Stimulated activated CD4-positive, alpha-beta T cell treated with anti-CD3 and anti-CD28 coated beads, Interleukin-2, amount 100 ng/mL, for 24 hours (primary cell): ENCODE measurements around the gene STAT6.
"Not testable (repeated sequence)": the region's sequence is repeated elsewhere in the genome, so short reads cannot be mapped to it uniquely, and the experiment has no call there.

Source experiments
- DNase-seq, 2 donors: peaks; one replicate each; pipeline ENCODE4 v3.0.0-alpha.2; 2020

The STAT6 gene

GRCh38 chr12:57085999-57086492 is 25.1 kb downstream of the STAT6 start:
- peak; percentile 54 to 56 for DNase-seq

- DNase-seq, result no peak
Measured at GRCh38 chr12:57080855-57081254, 30.3 kb downstream of the STAT6 start.

DNA sequence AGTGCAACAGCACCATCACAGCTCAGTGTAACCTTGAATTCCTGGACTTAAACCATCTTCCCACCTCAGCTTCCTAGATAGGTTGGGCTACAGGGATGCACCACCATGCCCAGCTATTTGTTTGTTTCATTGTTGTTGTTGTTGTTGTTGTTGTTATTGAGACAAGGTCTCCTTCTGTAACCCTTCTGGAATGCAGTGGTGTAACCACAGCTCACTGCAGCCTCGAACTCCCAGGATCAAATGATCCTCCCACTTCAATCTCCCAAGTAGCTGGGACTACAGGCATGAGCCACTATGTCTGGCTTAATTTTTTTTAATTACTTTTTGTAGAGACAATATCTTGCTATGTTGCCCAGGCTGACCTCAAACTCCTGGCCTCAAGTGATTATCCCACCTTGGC is 31.3 kb downstream of the STAT6 start:
- DNase-seq, result no peak

GRCh38 chr12:57078519-57079404 is 32.4 kb downstream of the STAT6 start, which contains the start of gene NEMP1:
NEMP1 (minus strand) TSS chr12:57078791; CDS start chr12:57078745, 46 bp downstream.
- DNase-seq, result peak; percentile 89 to 94

GRCh38 chr12:57073566-57074450 is 37.4 kb downstream of the STAT6 start:
- not testable (repeated sequence) for DNase-seq

DNA sequence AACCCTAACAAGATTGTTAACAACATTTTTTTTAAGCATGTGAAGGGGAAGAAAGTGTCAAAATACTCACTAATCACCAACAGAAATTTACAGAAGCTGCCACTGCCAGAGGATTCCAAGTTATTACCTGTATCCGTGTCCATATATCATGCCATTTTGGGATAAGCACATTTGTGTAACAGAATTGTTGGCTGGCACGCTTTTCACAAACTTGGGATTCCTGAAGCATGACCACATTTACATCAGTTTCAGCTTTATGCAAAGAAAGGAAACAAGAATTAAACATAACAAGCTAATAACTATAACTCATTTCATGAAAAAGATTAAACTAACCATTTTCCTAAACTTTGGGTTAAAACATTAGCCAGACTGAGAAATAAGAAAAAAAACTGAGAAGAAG is 38.5 kb downstream of the STAT6 start:
- no peak for DNase-seq

DNA sequence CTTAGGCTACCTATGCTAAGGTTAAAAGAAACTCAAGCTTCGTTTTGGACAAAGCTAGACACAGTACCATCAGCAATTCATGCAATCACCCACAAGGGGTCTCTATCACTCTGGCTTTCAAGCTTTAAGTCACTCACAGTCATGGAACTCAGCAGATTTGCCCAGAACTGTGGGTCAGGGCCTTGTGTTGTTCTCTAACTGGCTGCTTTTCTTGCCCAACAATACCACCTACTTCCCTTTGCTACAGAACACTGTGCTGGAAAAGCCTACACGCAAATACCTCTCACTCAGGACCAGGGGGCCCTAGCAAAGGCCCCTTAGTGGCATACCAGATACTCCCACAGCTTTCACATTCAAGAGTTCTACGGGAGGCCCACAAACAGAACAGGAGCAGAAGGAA is 41.6 kb downstream of the STAT6 start:
- DNase-seq, result peak; percentile 44 to 64

DNA sequence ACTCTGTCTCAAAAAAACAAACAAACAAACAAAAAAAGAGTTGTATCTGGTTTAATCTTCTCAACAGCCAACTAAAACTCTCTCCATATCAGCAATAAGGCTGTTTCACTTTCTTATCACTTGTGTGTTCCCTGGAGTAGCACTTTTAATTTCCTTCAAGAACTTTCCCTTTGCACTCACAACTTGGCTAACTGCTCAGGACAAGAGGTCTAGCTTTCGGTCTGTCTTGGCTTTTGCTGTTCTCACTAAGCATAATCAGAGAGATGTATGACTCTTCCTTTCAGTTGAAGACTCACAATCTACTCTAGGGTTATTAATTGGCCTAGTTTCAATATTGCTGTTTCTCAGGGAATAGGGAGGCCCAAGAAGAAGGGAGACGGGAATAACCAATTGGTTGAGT is 44.9 kb downstream of the STAT6 start:
- DNase-seq, result no peak

- DNase-seq, result peak; percentile 28 to 64
Measured at GRCh38 chr12:57063991-57064685, 47.0 kb downstream of the STAT6 start.

- no peak for DNase-seq
Measured at GRCh38 chr12:57058454-57058853, 52.7 kb downstream of the STAT6 start.

DNA sequence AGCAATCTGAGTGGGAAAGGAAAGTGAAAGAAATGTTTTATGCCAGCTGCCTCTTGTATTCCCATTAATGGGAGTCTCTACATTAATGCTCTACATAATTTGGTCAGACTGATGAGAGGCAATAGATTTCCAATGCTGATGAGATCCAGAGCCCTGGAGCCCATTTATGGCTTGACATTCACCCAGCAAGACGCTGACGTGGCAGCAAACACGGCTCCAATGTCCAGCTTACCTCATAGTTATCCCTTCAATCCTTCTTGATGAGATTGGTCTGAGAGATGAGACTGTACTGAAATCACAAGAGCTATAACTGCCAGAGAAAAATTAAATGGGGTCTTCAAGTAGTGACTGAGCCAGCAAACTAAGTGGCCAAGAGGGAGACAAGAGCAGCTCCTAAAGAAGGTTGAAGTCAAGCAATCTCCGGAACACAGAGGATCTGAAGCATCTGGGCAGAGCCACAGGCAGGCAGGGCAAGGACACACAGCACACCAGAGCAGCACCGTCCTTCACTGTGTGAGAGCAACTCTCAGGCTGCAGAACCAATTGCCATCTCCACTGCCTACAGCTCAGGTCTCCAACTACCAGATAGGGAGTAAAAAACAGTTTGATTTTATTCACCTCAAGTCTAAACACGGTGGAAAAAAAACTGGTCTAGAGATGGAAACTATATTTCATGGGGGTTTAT is 54.0 kb downstream of the STAT6 start:
- DNase-seq, result no peak

GRCh38 chr12:57055824-57056223 is 55.3 kb downstream of the STAT6 start:
- no peak for DNase-seq

DNA sequence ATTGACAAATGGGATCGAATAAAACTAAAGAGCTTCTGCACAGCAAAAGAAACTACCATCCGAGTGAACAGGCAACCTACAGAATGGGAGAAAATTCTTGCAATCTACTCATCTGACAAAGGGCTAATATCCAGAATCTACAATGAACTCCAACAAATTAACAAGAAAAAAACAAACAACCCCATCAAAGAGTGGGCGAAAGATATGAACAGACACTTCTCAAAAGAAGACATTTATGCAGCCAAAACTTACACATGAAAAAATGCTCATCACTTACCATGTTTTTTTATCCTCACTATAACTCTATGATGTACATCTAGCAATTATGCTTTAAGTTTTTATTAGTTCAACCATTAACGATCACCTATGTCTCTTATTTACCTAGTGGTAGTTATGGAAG is 57.3 kb downstream of the STAT6 start:
- not testable (repeated sequence) for DNase-seq

GRCh38 chr12:57053146-57053545 is 58.0 kb downstream of the STAT6 start:
- not testable (repeated sequence) for DNase-seq

GRCh38 chr12:57051011-57051410 is 60.2 kb downstream of the STAT6 start:
- DNase-seq, result no peak

DNA sequence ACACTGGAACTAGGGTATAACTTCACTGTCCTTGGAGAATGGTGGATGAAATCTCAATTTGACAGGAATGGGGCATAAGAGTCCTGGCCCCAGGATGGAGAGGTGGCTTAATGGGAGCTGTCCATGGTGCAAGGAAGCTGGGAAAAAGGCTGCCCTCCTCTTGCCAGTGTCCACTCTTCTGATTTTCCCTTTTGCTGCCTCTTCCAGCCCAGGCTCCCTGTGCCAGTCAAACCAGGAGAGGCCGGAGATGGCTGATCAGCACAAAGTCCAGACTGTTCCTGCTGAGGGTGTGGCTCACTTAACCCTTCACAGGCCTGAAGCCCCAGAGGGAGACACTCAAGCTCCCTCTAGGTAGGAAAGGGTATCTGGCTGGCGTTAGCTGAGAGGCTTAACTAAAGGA is 61.3 kb downstream of the STAT6 start, which contains the start of gene MYO1A:
TSS of gene MYO1A (minus strand) at position 240 of the 400 bp plus-strand sequence. CDS start 1,806 bp downstream, outside the sequence.
- DNase-seq, result no peak

DNA sequence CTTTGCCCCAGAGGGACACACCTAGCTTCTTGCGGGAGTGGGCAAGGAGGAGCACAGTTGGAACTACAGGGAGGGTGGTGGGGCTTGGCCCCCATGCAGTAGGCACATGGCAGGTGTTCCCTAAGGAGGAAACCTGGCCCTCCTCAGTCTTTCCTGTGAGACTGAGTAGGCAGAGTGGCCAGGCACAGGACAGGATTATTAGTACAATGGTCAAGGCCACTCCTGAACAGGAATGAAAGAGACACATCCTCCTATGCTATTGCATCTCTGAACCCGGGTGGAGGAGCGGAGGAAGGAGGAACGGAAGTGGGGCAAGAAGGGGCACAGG is 62.1 kb downstream of the STAT6 start:
- DNase-seq, result no peak

- no peak for DNase-seq
Measured at GRCh38 chr12:57048423-57049118, 62.6 kb downstream of the STAT6 start.

- no peak for DNase-seq
Measured at GRCh38 chr12:57047981-57048380, 63.2 kb downstream of the STAT6 start.

DNA sequence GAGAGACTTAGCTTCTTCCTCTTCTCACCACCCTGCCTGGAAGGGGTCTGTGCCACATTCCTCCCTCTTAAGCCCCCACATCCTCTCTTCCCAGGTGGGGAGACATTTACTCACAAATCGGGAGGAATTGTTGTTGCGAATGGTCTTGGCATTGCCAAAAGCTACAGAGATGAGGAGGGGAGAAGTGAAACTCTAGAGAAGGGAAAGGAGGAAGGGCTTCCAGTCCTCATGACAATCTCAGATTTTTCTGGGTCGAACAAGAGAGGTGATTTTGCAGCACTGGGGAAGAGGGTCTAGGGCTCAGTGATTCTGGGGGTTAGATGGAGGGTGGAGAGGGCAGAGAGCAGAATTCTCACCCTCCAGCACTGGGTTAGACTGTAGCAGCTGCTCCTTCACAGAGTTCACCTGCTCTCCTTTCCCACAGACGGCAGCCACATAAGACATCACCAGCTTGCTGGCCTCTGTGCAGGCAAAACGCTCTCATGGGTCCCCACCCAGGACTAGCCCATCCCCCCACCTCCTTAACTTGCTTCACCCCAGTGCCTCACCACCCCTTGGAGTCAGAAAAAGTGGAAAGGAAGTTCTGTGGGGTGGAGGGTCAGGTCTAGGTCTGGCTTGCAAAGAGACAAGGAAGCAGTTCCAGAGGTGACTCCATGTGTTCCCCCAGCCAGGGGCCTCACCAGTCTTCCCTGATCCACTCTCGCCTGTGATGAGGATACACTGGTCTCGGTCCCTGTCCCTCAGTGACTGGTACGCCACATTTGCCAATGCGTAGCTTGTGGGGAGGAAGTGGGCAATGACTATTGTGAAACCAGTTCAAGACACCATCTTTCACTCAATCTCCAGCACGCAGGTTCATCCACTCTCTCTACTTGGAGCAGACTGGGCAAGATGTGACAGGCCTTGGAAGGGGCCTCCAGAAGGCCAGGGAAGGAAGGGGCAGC is 63.9 kb downstream of the STAT6 start:
- peak; percentile 49 to 50 for DNase-seq
